Measurements from ENCODE around the gene MRPL46. TPM values are rescaled to one million over a fixed set of nuclear protein-coding genes. Genes with fewer than 3 reads are reported as not detected.

Gene MRPL46
- total RNA-seq, 2 experiments from 2014 or later = 31.0 to 35.6 TPM

Other genes with a start within 250 kb of the MRPL46 start
- gene NTRK3, start 210.6 kb downstream of the MRPL46 start, total RNA-seq = under 1 TPM; 0.78 to 0.88 TPM
- gene MRPS11, start 320 bp upstream of the MRPL46 start, total RNA-seq = 10 to 100 TPM; 58.3 to 67.1 TPM
- 1 to 10 TPM; 2.7 to 3.0 TPM for gene DET1, start 79.3 kb upstream of the MRPL46 start, total RNA-seq
- gene AEN, start 154.0 kb upstream of the MRPL46 start, total RNA-seq = 10 to 100 TPM; 42.8 to 52.9 TPM
- gene ISG20, start 171.6 kb upstream of the MRPL46 start, total RNA-seq = 100 to 1,000 TPM; 107 to 120 TPM